HepG2 (cell line): ENCODE measurements around the gene FDXR.

Experiments used
- MYC ChIP-seq: sonication (generic); formaldehyde crosslinking; IDR thresholded peaks from 2 replicates; pipeline ENCODE4 v1.9.0; 2021; ENCODE audit warnings: missing genetic modification reagents, borderline replicate concordance
- TOE1 ChIP-seq: sonication (generic); formaldehyde crosslinking; IDR thresholded peaks from 2 replicates; pipeline ENCODE4 v1.4.0; 2020; ENCODE audit warnings: mild to moderate bottlenecking, missing genetic modification reagents
- TF ChIP-seq, protein P1 (sequence below): sonication (generic); formaldehyde crosslinking; IDR thresholded peaks from 2 replicates; pipeline ENCODE4 v1.8.1; 2023; ENCODE audit warnings: mild to moderate bottlenecking, inconsistent platforms, moderate library complexity, missing genetic modification reagents, borderline replicate concordance
- TF ChIP-seq, protein P2 (sequence below): sonication (generic); formaldehyde crosslinking; IDR thresholded peaks from 2 replicates; pipeline ENCODE4 v1.8.0; 2022; ENCODE audit warnings: missing genetic modification reagents, low read depth, mild to moderate bottlenecking, borderline replicate concordance

DNA sequence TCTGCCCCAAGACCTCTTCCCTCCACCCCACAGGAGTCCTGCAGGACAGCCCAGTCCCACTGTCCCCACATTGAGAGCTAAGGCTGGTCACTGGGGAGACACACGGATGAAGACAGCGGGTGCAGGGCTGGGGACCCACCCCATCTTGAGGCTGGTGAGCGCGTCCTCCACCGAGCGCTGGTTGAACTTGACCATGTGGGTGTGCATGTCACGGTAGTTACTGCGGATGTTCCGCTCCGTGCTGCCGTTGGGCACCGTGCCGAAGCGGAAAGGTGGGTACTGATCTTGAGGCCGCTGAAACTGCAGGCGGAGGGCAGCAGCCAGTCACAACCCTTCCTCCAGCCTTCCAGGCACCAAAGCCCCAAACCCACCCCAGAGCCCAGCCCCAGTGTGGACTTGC lies 26.2 kb downstream of the FDXR start:
- TF ChIP-seq, protein P1, sequence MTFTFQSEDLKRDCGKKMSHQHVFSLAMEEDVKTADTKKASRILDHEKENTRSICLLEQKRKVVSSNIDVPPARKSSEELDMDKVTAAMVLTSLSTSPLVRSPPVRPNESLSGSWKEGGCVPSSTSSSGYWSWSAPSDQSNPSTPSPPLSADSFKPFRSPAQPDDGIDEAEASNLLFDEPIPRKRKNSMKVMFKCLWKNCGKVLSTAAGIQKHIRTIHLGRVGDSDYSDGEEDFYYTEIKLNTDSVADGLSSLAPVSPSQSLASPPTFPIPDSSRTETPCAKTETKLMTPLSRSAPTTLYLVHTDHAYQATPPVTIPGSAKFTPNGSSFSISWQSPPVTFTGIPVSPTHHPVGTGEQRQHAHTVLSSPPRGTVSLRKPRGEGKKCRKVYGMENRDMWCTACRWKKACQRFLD (CRISPR knock-in tag), result no peak
- no peak for TF ChIP-seq TOE1
- TF ChIP-seq MYC (CRISPR knock-in tag), result no peak
- TF ChIP-seq, protein P2, sequence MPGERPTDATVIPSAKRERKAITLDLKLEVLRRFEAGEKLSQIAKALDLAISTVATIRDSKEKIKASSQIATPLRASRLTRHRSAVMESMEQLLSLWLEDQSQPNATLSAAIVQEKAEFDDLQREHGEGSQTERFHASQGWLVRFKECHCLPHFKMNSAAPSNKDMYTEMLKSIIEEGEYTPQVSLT, result no peak
